NT2/D1 (cell line): ENCODE measurements around the gene DCDC1.

Experiments
- SUZ12 ChIP-seq: IDR thresholded peaks from 2 replicates; pipeline ENCODE4 v1.6.1; 2011; ENCODE audit not compliant: insufficient read length, insufficient read depth; ENCODE audit errors: extremely low read depth
- ZNF274 ChIP-seq: IDR thresholded peaks from 2 replicates; pipeline ENCODE4 v1.6.1; 2011; ENCODE audit warnings: mild to moderate bottlenecking, low read depth, low read length

GRCh38 chr11:31069447-31070205 lies 299.9 kb downstream of the DCDC1 start:
- no peak for TF ChIP-seq SUZ12
- no peak for TF ChIP-seq ZNF274
